HG03159 (cell line): ENCODE data around the gene APPBP2.
A peak's percentile ranks its signal among the peaks of the same experiment; 100 is the strongest.
"Not testable (repeated sequence)": the region's sequence is repeated elsewhere in the genome, so short reads cannot be mapped to it uniquely, and the experiment has no call there.

ENCODE experiments used
- ATAC-seq: cut with Tn5 transposase; IDR thresholded peaks from one replicate; pipeline ENCODE4 v1.9.1; 2021; ENCODE audit warnings: mild to moderate bottlenecking, moderate library complexity; ENCODE audit not compliant: unreplicated experiment

Gene APPBP2

GRCh38 chr17:60439501-60439900 is 86.5 kb downstream of the APPBP2 start:
- peak; percentile 52 for ATAC-seq

- no peak for ATAC-seq
Measured at GRCh38 chr17:60436676-60437075, 89.4 kb downstream of the APPBP2 start.

DNA sequence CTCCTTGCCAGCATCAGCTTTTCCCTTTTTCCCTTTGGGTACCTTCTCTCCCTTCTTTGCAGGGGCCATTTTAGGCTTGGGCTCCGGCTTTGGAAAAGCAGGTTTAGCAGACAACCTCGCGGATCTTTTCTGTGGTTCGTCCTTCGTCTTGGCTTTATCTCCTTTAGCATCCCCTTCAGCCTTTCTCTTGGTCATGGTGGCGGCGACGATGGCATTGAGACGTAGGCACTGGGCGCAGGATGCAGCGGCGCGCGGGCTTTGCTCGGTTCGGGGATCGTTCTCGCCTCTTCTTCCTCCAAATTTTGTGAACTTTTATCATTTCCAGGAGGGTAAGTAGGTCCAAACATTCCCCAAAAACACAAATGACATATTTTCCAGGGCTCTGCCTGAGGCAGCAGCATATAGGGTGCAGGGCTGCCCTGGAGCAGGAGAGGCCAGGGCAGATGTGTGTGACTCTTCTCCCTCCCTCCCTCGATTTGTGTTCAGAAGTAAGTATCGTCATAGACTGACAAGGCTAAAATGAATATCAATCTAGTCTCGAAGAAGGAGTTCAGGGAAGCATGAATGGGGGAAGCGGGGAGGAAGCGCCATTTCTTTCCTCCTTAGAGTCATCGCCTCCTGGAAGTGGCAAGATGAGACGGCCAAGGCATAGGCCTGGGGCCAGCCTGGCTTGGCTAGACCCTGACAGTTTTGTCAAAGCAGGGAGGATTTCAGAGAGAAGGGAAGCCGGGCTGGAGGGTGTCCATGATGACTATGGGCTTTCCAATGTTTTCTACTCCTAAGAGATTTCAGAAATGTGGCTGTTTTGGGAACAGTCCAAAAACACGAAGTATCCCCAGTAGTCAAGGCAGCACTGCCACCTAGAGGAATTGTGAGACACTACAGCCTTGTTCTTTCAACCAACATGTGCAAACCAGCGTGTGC is 90.5 kb downstream of the APPBP2 start:
- ATAC-seq, result no peak

GRCh38 chr17:60433021-60433997 is 92.7 kb downstream of the APPBP2 start:
- ATAC-seq, result not testable (repeated sequence)

GRCh38 chr17:60430561-60430960 is 95.5 kb downstream of the APPBP2 start:
- not testable (repeated sequence) for ATAC-seq

DNA sequence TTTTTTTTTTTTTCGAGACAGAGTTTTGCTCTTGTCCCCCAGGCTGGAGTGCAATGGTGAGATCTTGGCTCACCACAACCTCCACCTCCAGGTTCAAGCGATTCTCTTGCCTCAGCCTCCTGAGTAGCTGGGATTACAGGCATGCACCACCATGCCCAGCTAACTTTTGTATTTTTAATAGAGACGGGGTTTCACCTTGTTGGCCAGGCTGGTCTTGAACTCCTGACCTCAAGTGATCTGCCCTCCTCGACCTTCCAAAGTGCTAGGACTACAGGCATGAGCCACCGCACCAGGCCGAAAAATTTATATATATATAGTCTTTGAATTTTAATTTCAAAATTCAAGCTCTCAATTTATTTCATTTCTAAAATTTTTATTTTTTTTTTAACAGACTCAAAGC is 97.6 kb downstream of the APPBP2 start:
- ATAC-seq, result not testable (repeated sequence)

DNA sequence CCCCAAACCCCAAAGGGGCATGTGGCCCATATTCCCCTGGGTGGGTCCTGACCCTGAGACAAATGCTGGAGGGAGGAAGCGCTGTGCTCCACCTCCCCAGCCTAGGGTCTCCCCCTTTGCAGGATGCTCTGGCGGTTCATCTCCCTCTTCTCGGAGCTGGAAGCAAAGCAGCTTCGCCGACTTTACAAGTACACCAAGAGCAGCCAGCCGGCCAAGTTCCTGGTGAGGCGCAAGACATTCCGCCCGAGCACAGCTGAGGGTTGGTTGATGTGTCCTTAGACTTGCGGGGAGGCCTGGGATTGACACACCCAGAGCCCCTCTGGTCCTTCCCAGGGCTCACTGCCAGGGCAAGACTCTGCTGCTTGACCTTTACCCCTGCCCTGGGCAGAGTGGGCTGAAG is 99.4 kb downstream of the APPBP2 start:
- ATAC-seq, result no peak

- ATAC-seq, result no peak
Measured at GRCh38 chr17:60425626-60426025, 100.4 kb downstream of the APPBP2 start.

- ATAC-seq, result no peak
Measured at GRCh38 chr17:60423865-60424264, 102.2 kb downstream of the APPBP2 start.

GRCh38 chr17:60422162-60422665 is 103.8 kb downstream of the APPBP2 start, which contains the start of gene CHCT1:
CHCT1 (plus strand) TSS chr17:60422489; CDS start chr17:60422593, 104 bp downstream.
- ATAC-seq, result no peak

DNA sequence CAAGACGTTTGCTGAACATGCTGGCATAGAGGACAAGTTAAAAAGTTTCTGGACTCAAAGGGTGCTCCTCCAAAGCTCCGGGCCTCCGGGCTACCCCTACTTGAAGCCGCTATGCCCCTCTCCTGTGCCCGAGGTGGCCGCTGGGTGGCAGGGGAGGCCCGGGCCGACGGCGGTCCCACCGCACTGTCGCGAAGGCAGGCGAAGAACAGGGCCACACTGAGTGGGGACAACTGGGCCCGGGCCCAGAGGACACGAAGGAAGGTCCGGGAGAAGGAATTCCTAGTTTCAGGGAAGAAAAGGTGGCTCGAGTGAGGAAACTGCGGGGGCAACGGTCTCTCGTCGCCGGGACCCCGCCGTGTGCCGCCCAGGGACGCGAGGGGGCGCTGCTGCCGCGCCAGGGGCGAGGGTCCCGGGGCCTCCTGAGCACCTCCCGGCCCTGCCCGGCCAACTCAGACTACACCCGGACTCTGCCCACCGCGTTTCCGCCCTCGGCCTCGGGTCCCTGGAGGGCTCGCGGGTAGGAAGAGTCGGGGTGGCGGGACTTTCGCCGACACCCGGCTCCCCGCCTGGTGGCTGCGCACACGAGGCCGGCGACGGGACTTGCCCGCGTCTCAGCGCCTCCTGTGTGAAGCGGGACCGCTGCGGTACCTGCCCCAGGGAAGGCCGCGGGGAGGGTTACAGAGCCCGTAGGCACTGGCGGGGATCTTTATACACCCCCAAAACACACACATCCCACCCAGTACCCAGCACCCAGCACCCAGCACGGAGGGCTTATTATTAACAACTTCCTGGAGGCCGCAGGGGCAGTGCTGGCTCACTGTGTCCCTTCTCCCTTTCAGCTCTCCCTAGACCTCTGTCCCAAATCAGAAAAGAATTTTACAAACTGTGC is 104.5 kb downstream of the APPBP2 start:
- peak; percentile 87 for ATAC-seq

DNA sequence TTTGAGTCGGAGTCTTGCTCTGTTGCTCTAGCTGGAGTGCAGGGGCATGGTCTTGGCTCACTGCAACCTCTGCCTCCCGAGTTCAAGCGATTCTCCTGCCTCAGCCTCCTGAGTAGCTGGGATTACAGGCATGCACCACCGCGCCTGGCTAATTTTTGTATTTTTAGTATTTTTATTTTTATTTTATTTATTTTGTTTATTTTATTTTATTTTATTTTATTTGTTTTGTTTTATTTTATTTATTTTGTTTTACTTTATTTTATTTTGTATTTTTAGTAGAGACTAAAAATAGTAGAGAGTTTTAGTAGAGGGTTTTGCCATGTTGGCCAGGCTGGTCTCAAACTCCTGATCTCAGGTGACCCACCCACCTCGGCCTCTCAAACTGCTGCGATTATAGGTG is 106.2 kb downstream of the APPBP2 start:
- ATAC-seq, result not testable (repeated sequence)

- not testable (repeated sequence) for ATAC-seq
Measured at GRCh38 chr17:60419003-60419402, 107.0 kb downstream of the APPBP2 start.

GRCh38 chr17:60416368-60416925 is 109.6 kb downstream of the APPBP2 start:
- ATAC-seq, result no peak

DNA sequence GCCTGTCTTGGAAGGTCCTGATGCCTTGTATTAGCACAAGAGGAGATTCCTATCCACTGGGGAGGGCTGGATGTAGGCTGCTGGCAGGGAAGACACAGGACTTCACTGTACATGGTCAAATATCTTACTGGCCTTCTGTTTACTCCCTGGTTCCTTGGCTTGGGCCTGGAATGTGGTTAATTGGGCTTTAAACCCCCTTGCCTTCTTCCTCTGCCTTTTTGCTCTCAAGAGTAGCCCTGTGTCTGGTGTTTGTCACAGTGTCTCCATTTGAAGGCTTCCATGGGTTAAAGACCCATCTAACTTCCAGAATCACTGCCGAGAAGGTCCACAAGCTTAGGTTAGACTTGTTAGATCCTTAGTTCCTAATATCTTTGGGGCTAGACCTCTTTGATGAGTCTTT is 110.9 kb downstream of the APPBP2 start:
- no peak for ATAC-seq

DNA sequence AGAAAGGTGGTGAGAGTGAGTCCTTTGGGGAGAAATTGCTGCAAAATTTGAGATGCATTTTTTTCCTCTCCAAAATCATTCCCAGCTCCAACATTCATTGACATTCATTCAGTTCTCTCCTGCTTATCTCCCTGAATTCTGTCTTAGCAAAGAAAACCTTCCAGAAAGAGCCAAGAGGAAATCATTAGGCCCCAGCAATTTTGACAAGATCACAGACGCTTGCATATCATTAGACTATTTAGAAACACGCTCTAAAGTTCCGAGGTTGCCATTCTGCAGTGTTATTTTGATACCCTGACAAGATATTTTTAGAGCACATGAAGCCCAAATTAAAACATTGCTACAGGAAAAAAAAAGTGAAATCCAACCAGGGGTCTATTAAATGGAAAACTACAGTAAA is 113.3 kb downstream of the APPBP2 start:
- ATAC-seq, result no peak

DNA sequence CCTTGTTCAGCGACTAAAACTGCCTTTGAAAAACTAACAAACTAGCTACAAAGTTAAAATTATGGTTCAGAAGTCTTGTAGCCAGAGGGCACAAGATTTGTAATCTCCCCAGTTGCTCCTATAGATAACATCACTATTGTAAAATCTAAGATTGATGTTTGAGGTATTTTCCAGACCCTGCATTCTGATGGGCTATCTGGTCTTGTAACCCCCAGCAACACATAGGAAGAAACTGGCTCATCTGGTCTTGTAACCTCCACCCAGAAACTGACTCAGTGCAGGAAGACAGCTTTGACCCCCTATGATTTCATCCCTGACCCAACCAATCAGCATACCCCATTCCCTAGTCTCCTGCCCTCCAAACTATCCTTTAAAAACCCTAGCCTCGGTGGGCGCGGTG is 116.0 kb downstream of the APPBP2 start:
- ATAC-seq, result no peak

DNA sequence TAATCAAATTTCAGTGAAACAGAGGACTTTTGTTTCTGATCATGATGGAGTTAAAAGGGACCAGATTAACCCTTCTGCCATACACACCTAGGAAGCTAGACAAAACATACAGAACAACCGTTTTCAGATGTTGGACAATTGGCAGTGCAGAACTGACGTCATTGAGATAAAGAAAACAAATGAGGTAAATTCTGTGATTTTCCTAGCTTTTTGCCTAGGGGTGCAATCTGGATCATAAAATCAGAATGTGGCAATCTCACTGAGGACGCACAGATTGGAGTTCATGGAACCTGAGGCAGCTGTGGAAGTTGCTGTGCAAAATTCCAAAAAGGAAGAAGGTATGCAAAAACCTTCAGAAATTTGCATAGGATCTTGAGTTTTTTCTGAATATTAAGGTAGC is 119.2 kb downstream of the APPBP2 start:
- ATAC-seq, result no peak

- ATAC-seq, result no peak
Measured at GRCh38 chr17:60403962-60404361, 122.1 kb downstream of the APPBP2 start.

DNA sequence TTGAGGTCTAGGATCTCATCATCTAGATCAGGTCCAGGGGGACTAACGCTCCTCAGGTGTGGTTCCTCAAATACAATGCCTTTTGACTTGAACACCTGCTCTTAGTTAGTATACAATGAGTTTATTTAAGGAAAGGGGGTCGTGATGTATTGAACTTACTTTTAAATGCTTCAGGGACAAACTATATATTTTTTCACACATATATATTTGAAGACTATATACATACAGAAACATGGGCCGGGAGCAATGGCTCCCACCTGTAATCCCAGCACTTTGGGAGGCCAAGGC is 122.6 kb downstream of the APPBP2 start:
- no peak for ATAC-seq
